Breast epithelium (tissue), 3 donors: Measurements from ENCODE around the gene TSPAN4.

Experiments used
- CTCF ChIP-seq, 3 donors: fragments of 450-650 bp; IDR thresholded peaks; one replicate each; pipeline ENCODE4 v1.5.1; 2016 to 2017; ENCODE audit warnings: antibody characterized with exemption in 3 of 3, mild to moderate bottlenecking in 3 of 3, moderate library complexity in 3 of 3
- POLR2AphosphoS5 ChIP-seq, 3 donors: sonication (generic); formaldehyde crosslinking; IDR thresholded peaks; one replicate each; pipeline ENCODE4 v1.6.1; 2017; ENCODE audit warnings: antibody characterized with exemption in 3 of 3

GRCh38 chr11:909406-909805 lies 66.8 kb downstream of the TSPAN4 start:
- TF ChIP-seq CTCF (IDR thresholded peaks at IDR 0.05), result no peak
- TF ChIP-seq POLR2AphosphoS5 (IDR thresholded peaks at IDR 0.05), result no peak
